SU-DHL-6 (cell line): Measurements from ENCODE around the gene HOXD9.

Experiments used
- H2AFZ ChIP-seq: fragments of 200-600 bp; sonication (generic); 2 replicates; pipeline ENCODE4 v1.6.1; 2014; ENCODE audit warnings: low read depth, mild to moderate bottlenecking, moderate library complexity, mixed read lengths, antibody characterized with exemption, low read length; ENCODE audit not compliant: severe bottlenecking
- H3F3A ChIP-seq: fragments of 200-600 bp; shearing (Covaris generic); 2 replicates; pipeline ENCODE4 v1.6.0; 2016; ENCODE audit warnings: antibody characterized with exemption, mild to moderate bottlenecking; ENCODE audit not compliant: insufficient read depth
- H3K27ac ChIP-seq: fragments of 200-600 bp; sonication (generic); 2 replicates; pipeline ENCODE4 v1.5.1; 2016; ENCODE audit warnings: low read depth, mild to moderate bottlenecking, low read length, moderate library complexity, mixed read lengths
- H3K27me3 ChIP-seq: fragments of 200-600 bp; sonication (generic), shearing (Covaris generic); 2 replicates; pipeline ENCODE4 v1.6.0; 2014; ENCODE audit warnings: mild to moderate bottlenecking, low read length
- H3K36me3 ChIP-seq: fragments of 200-600 bp; sonication (generic); 2 replicates; pipeline ENCODE4 v1.6.1; 2014; ENCODE audit warnings: mild to moderate bottlenecking, low read length, mixed read lengths
- H3K4me2 ChIP-seq: fragments of 300-600, 200-600 bp; shearing (Covaris generic), sonication (generic); 2 replicates; pipeline ENCODE4 v1.6.0; 2014; ENCODE audit warnings: low read length, low read depth, mild to moderate bottlenecking; ENCODE audit not compliant: poor library complexity, severe bottlenecking
- H3K4me3 ChIP-seq: fragments of 200-600 bp; sonication (generic); 2 replicates; pipeline ENCODE4 v1.5.1; 2014; ENCODE audit warnings: antibody characterized with exemption, low read length, mild to moderate bottlenecking, mixed read lengths; ENCODE audit not compliant: insufficient read depth, poor library complexity, severe bottlenecking
- H3K79me2 ChIP-seq: fragments of 200-600 bp; sonication (generic); 2 replicates; pipeline ENCODE4 v1.6.1; 2014; ENCODE audit warnings: mild to moderate bottlenecking, low read length, moderate library complexity; ENCODE audit not compliant: insufficient read depth
- H3K9ac ChIP-seq: fragments of 200-600 bp; sonication (generic); 2 replicates; pipeline ENCODE4 v1.7.0; 2014; ENCODE audit warnings: mild to moderate bottlenecking, low read length
- H3K9me2 ChIP-seq: fragments of 200-600 bp; sonication (generic); replicated peaks from 2 replicates; pipeline ENCODE4 v1.6.1; 2014; ENCODE audit warnings: low read length; ENCODE audit not compliant: insufficient read depth
- H3K9me3 ChIP-seq: fragments of 200-600 bp; sonication (generic); 2 replicates; pipeline ENCODE4 v1.6.1; 2014; ENCODE audit warnings: low read length, mixed read lengths; ENCODE audit not compliant: insufficient read depth
- H4K20me1 ChIP-seq: fragments of 200-600 bp; sonication (generic); 2 replicates; pipeline ENCODE4 v1.6.1; 2014; ENCODE audit warnings: low read depth, mild to moderate bottlenecking, antibody characterized with exemption, low read length, moderate library complexity, mixed read lengths
- EZH2phosphoT487 ChIP-seq: fragments of 200-600 bp; sonication (generic), shearing (Covaris generic); conservative IDR thresholded peaks from 2 replicates; pipeline ENCODE4 v1.6.1; 2018; ENCODE audit warnings: mild to moderate bottlenecking, antibody characterized with exemption, low read length, moderate library complexity, mixed read lengths
- TF ChIP-seq, protein P1 (sequence below): fragments of 200-600 bp; sonication (generic); IDR thresholded peaks from one replicate; pipeline ENCODE4 v1.5.1; 2017; ENCODE audit warnings: antibody characterized with exemption, mild to moderate bottlenecking, low read length, moderate library complexity; ENCODE audit not compliant: insufficient read depth, poor library complexity, severe bottlenecking

The HOXD9 gene

GRCh38 chr2:176156301-176156806 is 33.8 kb downstream of the HOXD9 start:
- Histone ChIP-seq H2AFZ (no peak overlapping the region), H3K4me3 (no peak overlapping the region), H3K9me2 (no peaks in the 10 kb centered on the region), H3K27me3 (no peaks in the 10 kb centered on the region), H3K27ac (no peak overlapping the region), H3K36me3 (no peaks in the 10 kb centered on the region), H3F3A (no peaks in the 10 kb centered on the region), H4K20me1 (no peaks in the 10 kb centered on the region), H3K4me2 (no peak overlapping the region), H3K9me3 (no peaks in the 10 kb centered on the region), H3K79me2 (no peaks in the 10 kb centered on the region), H3K9ac (no peak overlapping the region)
- TF ChIP-seq EZH2phosphoT487: no peak
- TF ChIP-seq, protein P1, sequence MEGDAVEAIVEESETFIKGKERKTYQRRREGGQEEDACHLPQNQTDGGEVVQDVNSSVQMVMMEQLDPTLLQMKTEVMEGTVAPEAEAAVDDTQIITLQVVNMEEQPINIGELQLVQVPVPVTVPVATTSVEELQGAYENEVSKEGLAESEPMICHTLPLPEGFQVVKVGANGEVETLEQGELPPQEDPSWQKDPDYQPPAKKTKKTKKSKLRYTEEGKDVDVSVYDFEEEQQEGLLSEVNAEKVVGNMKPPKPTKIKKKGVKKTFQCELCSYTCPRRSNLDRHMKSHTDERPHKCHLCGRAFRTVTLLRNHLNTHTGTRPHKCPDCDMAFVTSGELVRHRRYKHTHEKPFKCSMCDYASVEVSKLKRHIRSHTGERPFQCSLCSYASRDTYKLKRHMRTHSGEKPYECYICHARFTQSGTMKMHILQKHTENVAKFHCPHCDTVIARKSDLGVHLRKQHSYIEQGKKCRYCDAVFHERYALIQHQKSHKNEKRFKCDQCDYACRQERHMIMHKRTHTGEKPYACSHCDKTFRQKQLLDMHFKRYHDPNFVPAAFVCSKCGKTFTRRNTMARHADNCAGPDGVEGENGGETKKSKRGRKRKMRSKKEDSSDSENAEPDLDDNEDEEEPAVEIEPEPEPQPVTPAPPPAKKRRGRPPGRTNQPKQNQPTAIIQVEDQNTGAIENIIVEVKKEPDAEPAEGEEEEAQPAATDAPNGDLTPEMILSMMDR: no peak

GRCh38 chr2:176156807-176157498 is 34.4 kb downstream of the HOXD9 start, which contains the start of gene HOXD3:
HOXD3 (plus strand) TSS chr2:176157307; CDS start chr2:176169115, 11,808 bp downstream.
- H3F3A ChIP-seq: no peaks in the 10 kb centered on the region
- no peak within 1 kb of the TSS for H2AFZ ChIP-seq
- H3K9me3 ChIP-seq: no peaks in the 10 kb centered on the region
- no peaks in the 10 kb centered on the region for H3K79me2 ChIP-seq
- no peaks in the 10 kb centered on the region for H3K27me3 ChIP-seq
- no peaks in the 10 kb centered on the region for H3K9me2 ChIP-seq
- H3K9ac ChIP-seq: no peak within 1 kb of the TSS
- no peak within 1 kb of the TSS for H3K4me2 ChIP-seq
- H3K27ac ChIP-seq: no peak within 1 kb of the TSS
- no peaks in the 10 kb centered on the region for H4K20me1 ChIP-seq
- H3K36me3 ChIP-seq: no peaks in the 10 kb centered on the region
- no peak within 1 kb of the TSS for H3K4me3 ChIP-seq
- TF ChIP-seq, protein P1: no peak

GRCh38 chr2:176157499-176158185 is 35.1 kb downstream of the HOXD9 start:
- no peaks in the 10 kb centered on the region for H3K27me3 ChIP-seq
- H3K9ac ChIP-seq: no peak overlapping the region
- H3K79me2 ChIP-seq: no peaks in the 10 kb centered on the region
- TF ChIP-seq, protein P1: no peak
- TF ChIP-seq EZH2phosphoT487: no peak
- H3K36me3 ChIP-seq: no peaks in the 10 kb centered on the region
- no peaks in the 10 kb centered on the region for H3F3A ChIP-seq
- H3K4me3 ChIP-seq: no peak overlapping the region
- no peaks in the 10 kb centered on the region for H3K9me2 ChIP-seq
- no peaks in the 10 kb centered on the region for H4K20me1 ChIP-seq
- H3K9me3 ChIP-seq: no peaks in the 10 kb centered on the region
- H2AFZ ChIP-seq: no peak overlapping the region
- H3K4me2 ChIP-seq: no peak overlapping the region
- no peak overlapping the region for H3K27ac ChIP-seq
